PC-9 (cell line): ENCODE measurements around the gene ZCCHC3. TPM values are rescaled to one million over a fixed set of nuclear protein-coding genes. Genes with fewer than 3 reads are reported as not detected.

ENCODE experiments used
- BruUV-seq: library from RNA; stranded (reverse); fragments of 400-500 nt; replicated peaks from 2 replicates; lab custom pipeline; 2021; lab: Mats Ljungman, UMichigan
- CTCF ChIA-PET: fragments of 300-600 bp; sonication (Branson Sonifier 250); formaldehyde crosslinking; loops from one replicate; lab custom pipeline; 2022; ENCODE audit warnings: antibody characterized with exemption; lab: Charles Lee
- POLR2A ChIA-PET: fragments of 300-600 bp; sonication (Branson Sonifier 250); formaldehyde crosslinking; loops from one replicate; lab custom pipeline; 2022; ENCODE audit warnings: antibody characterized with exemption; ENCODE audit not compliant: unreplicated experiment; lab: Charles Lee
- DNase-seq, 2 experiments: peaks; one replicate each; pipeline versions ENCODE4 v3.0.0 to v3.0.0-alpha.2; 2015 to 2022; ENCODE audit warnings: mixed read lengths in 1 of 2
- H2AFZ ChIP-seq: fragments of 200-600 bp; sonication (generic); 2 replicates; pipeline ENCODE4 v1.8.1; 2017; ENCODE audit warnings: antibody characterized with exemption
- H3F3A ChIP-seq: fragments of 200-600 bp; sonication (generic); 2 replicates; pipeline ENCODE4 v1.8.1; 2017; ENCODE audit warnings: antibody characterized with exemption, mild to moderate bottlenecking, low read depth; ENCODE audit not compliant: insufficient read depth
- H3K27ac ChIP-seq: fragments of 200-600 bp; sonication (generic); 2 replicates; pipeline ENCODE4 v1.6.1; 2016; ENCODE audit warnings: mixed run types
- H3K27me3 ChIP-seq: fragments of 200-600 bp; sonication (generic); 2 replicates; pipeline ENCODE4 v1.6.1; 2016; ENCODE audit warnings: low read depth, mixed run types; ENCODE audit not compliant: insufficient read depth
- H3K36me3 ChIP-seq: fragments of 200-600 bp; sonication (generic); 2 replicates; pipeline ENCODE4 v1.6.1; 2016; ENCODE audit warnings: low read depth, mixed run types
- H3K4me1 ChIP-seq: fragments of 200-600 bp; sonication (generic); replicated peaks from 2 replicates; pipeline ENCODE4 v1.6.1; 2016; ENCODE audit warnings: mixed run types; ENCODE audit not compliant: insufficient read depth
- H3K4me2 ChIP-seq: fragments of 200-600 bp; sonication (generic); 2 replicates; pipeline ENCODE4 v1.6.1; 2017; ENCODE audit warnings: mixed run types
- H3K4me3 ChIP-seq: fragments of 200-600 bp; sonication (generic); 2 replicates; pipeline ENCODE4 v1.6.1; 2016; ENCODE audit warnings: mixed run types
- H3K79me2 ChIP-seq: fragments of 200-600 bp; sonication (generic); 2 replicates; pipeline ENCODE4 v1.6.1; 2017; ENCODE audit warnings: low read depth, mixed run types
- H3K9me2 ChIP-seq: fragments of 200-600 bp; sonication (generic); 2 replicates; pipeline ENCODE4 v1.8.1; 2017; ENCODE audit warnings: mild to moderate bottlenecking; ENCODE audit not compliant: insufficient read depth
- H3K9me3 ChIP-seq: fragments of 200-600 bp; sonication (generic); 2 replicates; pipeline ENCODE4 v1.8.1; 2016; ENCODE audit warnings: low read depth; ENCODE audit not compliant: insufficient read depth
- H4K20me1 ChIP-seq: fragments of 200-600 bp; sonication (generic); 2 replicates; pipeline ENCODE4 v1.8.1; 2017; ENCODE audit not compliant: insufficient read depth
- CTCF ChIP-seq: fragments of 200-600 bp; sonication (generic); conservative IDR thresholded peaks from 2 replicates; pipeline ENCODE4 v1.6.1; 2017; ENCODE audit warnings: mixed run types, antibody characterized with exemption, mild to moderate bottlenecking, moderate library complexity
- EZH2 ChIP-seq: fragments of 200-600 bp; sonication (generic); IDR thresholded peaks from 2 replicates; pipeline ENCODE4 v1.8.0; 2017; ENCODE audit warnings: antibody characterized with exemption, low read depth
- intact Hi-C: fragments of 100-400 bp; cut with micrococcal nuclease; formaldehyde crosslinking; loops from one replicate; pipeline ENCODE4 v1.10.0; 2022; ENCODE audit not compliant: unreplicated experiment
- total RNA-seq: library from RNA; stranded (reverse); gene quantifications from 2 replicates; pipeline ENCODE4 v1.2.3, GENCODE V29; 2021

The ZCCHC3 gene
- total RNA-seq, 1 experiment from 2014 or later, result 17.7 TPM

- Histone ChIP-seq H3K79me2 (no peaks in the 10 kb centered on the region), H3K4me2 (peak within 1 kb of the TSS; percentile 87), H3K36me3 (no peaks in the 10 kb centered on the region), H3K27ac (no peak within 1 kb of the TSS), H2AFZ (peak within 1 kb of the TSS; percentile 69), H3K27me3 (no peaks in the 10 kb centered on the region), H3K4me1 (no peaks in the 10 kb centered on the region), H3K9me2 (no peaks in the 10 kb centered on the region), H3F3A (peaks cover 5% of the 10 kb centered on the region; the same call in 1 of the 2 replicates), H3K9me3 (peaks cover 6% of the 10 kb centered on the region), H3K4me3 (peak within 1 kb of the TSS; percentile 59), H4K20me1 (no peaks in the 10 kb centered on the region)
- no TSS peak for BruUV-seq
- ChIA-PET CTCF (interaction anchor here (0.7 to 1.2 kb wide), 2 partner anchors 15 kb away, joined by 3 to 4 read pairs; no protein-coding TSS in a partner anchor), POLR2A (interaction anchor here (0.6 kb wide), 3 partner anchors 14 to 196 kb away, joined by 4 to 10 read pairs (median 5); no protein-coding TSS in a partner anchor)
- intact Hi-C loops, result no loop called here
- DNase-seq, result peak in 1 of 2 experiments; percentile 38
- TF ChIP-seq EZH2, result no peak
- TF ChIP-seq CTCF, result no peak
These were observed 49.4 kb downstream of the ZCCHC3 start, which contains the start of gene NRSN2 for GRCh38 chr20:346640-347316. Gene NRSN2 (plus strand): TSS chr20:347111. CDS start chr20:349644, 2,533 bp downstream.

- no TSS peak for BruUV-seq
- CTCF ChIA-PET, result interaction anchor here (1.2 kb wide), 1 partner anchor 15 kb away, joined by 4 read pairs; no protein-coding TSS in a partner anchor
These were observed 49.9 kb downstream of the ZCCHC3 start for GRCh38 chr20:347317-347639.

More at GRCh38 chr20:347317-347639, 49.9 kb downstream of the ZCCHC3 start:
- Histone ChIP-seq H3K27ac (no peak overlapping the region), H2AFZ (no peak overlapping the region), H3K4me3 (peak overlapping the region; percentile 59; the same call in 1 of the 2 replicates), H4K20me1 (no peaks in the 10 kb centered on the region), H3K79me2 (no peaks in the 10 kb centered on the region), H3K9me3 (peaks cover under 1% of the 10 kb centered on the region), H3K4me1 (no peaks in the 10 kb centered on the region), H3K36me3 (no peaks in the 10 kb centered on the region), H3K27me3 (no peaks in the 10 kb centered on the region), H3K4me2 (peak overlapping the region; percentile 87), H3F3A (no peaks in the 10 kb centered on the region; the same call in 1 of the 2 replicates), H3K9me2 (no peaks in the 10 kb centered on the region)
- no peak for DNase-seq
- intact Hi-C loops, result no loop called here
- TF ChIP-seq EZH2, result no peak
- no peak for TF ChIP-seq CTCF
- POLR2A ChIA-PET, result interaction anchor here (0.6 kb wide), 2 partner anchors 24 to 196 kb away, joined by 4 to 5 read pairs; no protein-coding TSS in a partner anchor
